Cardiac muscle cell (in vitro differentiated cells and primary cell): ENCODE data around the gene SMARCD1. TPM values are rescaled to one million over a fixed set of nuclear protein-coding genes. Genes with fewer than 3 reads are reported as not detected.

Experiments
- DNase-seq, 2 donors: peaks; one replicate each; pipeline versions ENCODE4 v3.0.0 to v3.0.0-alpha.2; 2010 to 2017; ENCODE audit warnings: low read depth in 1 of 2, low spot score in 1 of 2
- H3K27ac ChIP-seq: fragments of 200-600 bp; sonication (generic); 2 replicates; pipeline ENCODE4 v1.5.1; 2016
- H3K27me3 ChIP-seq: fragments of 200-600 bp; sonication (generic); 2 replicates; pipeline ENCODE4 v1.6.0; 2016; ENCODE audit warnings: control low read depth
- H3K36me3 ChIP-seq: fragments of 200-600 bp; sonication (generic); 2 replicates; pipeline ENCODE4 v1.5.1; 2016; ENCODE audit warnings: control low read depth
- H3K4me1 ChIP-seq: fragments of 200-600 bp; sonication (generic); 2 replicates; pipeline ENCODE4 v1.8.1; 2017; ENCODE audit warnings: low read depth, mild to moderate bottlenecking, mixed run types
- H3K4me3 ChIP-seq: fragments of 200-600 bp; sonication (generic); 2 replicates; pipeline ENCODE4 v1.5.1; 2016; ENCODE audit warnings: mild to moderate bottlenecking
- H3K9me3 ChIP-seq: fragments of 200-600 bp; sonication (generic); 2 replicates; pipeline ENCODE4 v1.5.1; 2017; ENCODE audit warnings: low read depth, mild to moderate bottlenecking, control low read depth
- polyA plus RNA-seq: library from polyadenylated mRNA; unstranded; fragments of >200 nt; fragmentation: Nextera tagmentation; extraction: Ambion mirVana; gene quantifications from 2 replicates; pipeline ENCODE4 v1.2.1, GENCODE V29; 2016
- total RNA-seq: library from RNA; depleted of rRNA; stranded (reverse); fragments of >200 nt; gene quantifications from 2 replicates; pipeline ENCODE4 v1.2.3, GENCODE V29; 2016
- TF ChIP-seq, protein P1 (sequence below): IDR thresholded peaks from 2 replicates; pipeline ENCODE4 v1.5.1; 2012; ENCODE audit warnings: low read depth, mild to moderate bottlenecking, low read length

The SMARCD1 gene
- total and polyA plus RNA-seq, 2 experiments from 2014 or later, result 45.1 to 108 TPM

DNA sequence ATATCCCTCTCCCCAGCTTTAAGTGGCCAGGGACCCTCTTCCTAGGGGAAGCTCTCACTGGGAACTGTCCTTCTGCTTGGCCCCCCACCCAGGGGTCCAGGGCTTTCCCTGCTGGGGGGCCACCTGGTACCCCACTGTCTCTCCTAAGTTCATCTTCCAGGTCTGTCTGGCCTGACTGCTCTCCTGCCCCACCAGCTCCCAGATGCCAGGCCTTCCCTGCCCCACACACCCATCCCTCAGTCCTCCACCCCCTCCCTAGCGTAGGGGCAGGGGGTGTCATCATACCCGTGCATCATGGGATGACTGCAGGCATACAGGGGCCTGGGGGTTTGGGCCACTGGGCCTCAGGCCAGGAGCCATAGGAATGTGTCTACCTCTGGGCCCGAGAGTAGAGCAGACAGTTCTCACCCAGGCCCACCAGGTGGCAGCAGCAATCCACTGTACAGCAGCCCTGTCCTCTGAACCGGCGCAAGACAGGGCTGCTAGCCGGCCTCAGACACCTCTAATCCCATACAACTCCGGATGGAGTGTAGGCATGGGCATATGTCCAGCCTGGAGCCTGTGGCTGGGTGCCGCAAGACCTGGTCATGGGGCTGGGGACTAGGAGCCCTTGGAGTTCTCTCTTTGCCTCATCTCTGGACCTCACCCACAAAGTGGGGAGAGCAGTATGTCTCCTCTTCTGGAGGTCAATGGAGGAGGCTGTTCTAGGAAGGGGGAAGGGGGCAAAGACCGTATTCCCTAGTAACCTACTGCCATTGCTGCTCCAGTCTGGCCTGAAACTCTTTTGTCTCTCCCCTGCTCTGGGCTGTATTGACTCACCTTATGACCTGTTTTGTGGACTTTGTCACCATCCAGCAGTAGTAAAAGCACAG lies 10.0 kb upstream of the SMARCD1 start:
- Histone ChIP-seq H3K4me1 (peaks cover 13% of the 10 kb centered on the region), H3K9me3 (no peaks in the 10 kb centered on the region), H3K36me3 (no peaks in the 10 kb centered on the region), H3K27me3 (no peaks in the 10 kb centered on the region), H3K4me3 (no peak overlapping the region), H3K27ac (no peak overlapping the region)
- TF ChIP-seq, protein P1, sequence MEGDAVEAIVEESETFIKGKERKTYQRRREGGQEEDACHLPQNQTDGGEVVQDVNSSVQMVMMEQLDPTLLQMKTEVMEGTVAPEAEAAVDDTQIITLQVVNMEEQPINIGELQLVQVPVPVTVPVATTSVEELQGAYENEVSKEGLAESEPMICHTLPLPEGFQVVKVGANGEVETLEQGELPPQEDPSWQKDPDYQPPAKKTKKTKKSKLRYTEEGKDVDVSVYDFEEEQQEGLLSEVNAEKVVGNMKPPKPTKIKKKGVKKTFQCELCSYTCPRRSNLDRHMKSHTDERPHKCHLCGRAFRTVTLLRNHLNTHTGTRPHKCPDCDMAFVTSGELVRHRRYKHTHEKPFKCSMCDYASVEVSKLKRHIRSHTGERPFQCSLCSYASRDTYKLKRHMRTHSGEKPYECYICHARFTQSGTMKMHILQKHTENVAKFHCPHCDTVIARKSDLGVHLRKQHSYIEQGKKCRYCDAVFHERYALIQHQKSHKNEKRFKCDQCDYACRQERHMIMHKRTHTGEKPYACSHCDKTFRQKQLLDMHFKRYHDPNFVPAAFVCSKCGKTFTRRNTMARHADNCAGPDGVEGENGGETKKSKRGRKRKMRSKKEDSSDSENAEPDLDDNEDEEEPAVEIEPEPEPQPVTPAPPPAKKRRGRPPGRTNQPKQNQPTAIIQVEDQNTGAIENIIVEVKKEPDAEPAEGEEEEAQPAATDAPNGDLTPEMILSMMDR, result peak; percentile 88
- DNase-seq, result peak; percentile 91

DNA sequence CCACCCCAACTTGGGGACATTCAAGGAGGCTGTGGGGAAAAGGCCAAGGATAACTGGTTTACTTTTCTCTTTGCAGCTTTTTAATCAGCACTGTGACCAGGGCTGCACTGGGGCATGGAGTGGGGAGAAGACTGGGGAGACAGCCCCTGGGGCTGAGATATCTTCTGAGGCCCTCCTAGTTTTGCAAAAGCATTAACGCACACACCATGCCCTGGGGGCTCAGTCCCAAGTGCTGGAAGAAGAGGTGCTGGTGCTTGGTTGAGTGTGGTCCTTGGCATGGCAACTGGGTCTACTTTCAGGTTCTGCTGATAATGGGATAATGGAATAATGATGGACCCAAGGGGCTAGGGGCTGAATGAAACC lies 9.4 kb upstream of the SMARCD1 start:
- TF ChIP-seq, protein P1, result no peak
- H3K36me3 ChIP-seq, result no peaks in the 10 kb centered on the region
- H3K9me3 ChIP-seq, result no peaks in the 10 kb centered on the region
- no peak overlapping the region for H3K4me3 ChIP-seq
- no peaks in the 10 kb centered on the region for H3K27me3 ChIP-seq
- H3K4me1 ChIP-seq, result peaks cover 13% of the 10 kb centered on the region
- no peak for DNase-seq
- H3K27ac ChIP-seq, result no peak overlapping the region

DNA sequence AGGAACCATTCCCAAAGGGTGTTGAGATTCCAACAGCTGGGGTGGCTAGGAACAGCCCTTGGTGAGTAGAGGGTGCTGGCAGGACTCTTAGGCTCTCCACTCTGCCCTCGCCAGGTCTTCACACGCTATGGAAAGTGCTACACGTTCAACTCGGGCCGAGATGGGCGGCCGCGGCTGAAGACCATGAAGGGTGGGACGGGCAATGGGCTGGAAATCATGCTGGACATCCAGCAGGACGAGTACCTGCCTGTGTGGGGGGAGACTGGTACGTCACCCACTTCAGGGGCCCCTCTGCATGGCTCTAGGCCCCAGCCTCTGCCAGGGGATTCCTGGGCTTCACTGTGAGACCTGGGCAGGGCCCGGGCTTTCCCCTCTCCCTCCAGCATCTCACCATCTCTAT lies 8.0 kb upstream of the SMARCD1 start:
- Histone ChIP-seq H3K36me3 (no peaks in the 10 kb centered on the region), H3K4me3 (no peak overlapping the region), H3K4me1 (peaks cover 13% of the 10 kb centered on the region), H3K27me3 (no peaks in the 10 kb centered on the region), H3K9me3 (no peaks in the 10 kb centered on the region), H3K27ac (no peak overlapping the region)
- TF ChIP-seq, protein P1, result no peak
- DNase-seq, result no peak

DNA sequence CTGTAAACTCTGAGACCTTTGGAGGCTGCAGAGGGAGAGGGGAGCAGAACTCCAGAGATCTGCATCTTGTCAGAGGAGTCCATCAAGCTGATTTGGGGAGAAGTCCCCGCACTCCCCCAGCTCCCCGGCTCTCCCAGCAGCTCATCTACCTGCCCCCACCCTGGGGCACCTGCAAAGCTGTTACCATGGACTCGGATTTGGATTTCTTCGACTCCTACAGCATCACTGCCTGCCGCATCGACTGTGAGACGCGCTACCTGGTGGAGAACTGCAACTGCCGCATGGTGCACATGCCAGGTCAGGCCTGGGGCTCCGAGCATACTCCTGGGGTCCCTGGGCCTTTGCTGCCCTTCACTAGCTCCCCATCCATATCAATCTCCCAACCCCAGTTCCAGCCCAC lies 6.9 kb upstream of the SMARCD1 start:
- Histone ChIP-seq H3K4me3 (no peak overlapping the region), H3K4me1 (peaks cover 7% of the 10 kb centered on the region), H3K27ac (no peak overlapping the region), H3K9me3 (no peaks in the 10 kb centered on the region), H3K36me3 (no peaks in the 10 kb centered on the region), H3K27me3 (no peaks in the 10 kb centered on the region)
- TF ChIP-seq, protein P1, result no peak
- no peak for DNase-seq

DNA sequence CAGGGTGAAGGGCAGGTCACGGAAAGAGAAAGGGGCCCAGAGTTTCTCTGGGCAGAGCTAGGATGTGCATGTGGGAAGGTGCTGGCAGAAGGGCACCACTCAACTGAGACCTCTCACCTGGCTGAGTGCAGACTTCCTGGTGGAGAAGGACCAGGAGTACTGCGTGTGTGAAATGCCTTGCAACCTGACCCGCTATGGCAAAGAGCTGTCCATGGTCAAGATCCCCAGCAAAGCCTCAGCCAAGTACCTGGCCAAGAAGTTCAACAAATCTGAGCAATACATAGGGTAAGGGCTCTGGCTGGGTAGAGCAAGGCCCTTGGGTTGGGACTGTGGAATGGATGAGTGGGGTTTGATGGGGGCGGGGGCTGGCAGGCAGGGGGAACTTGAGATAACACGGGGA lies 5.4 kb upstream of the SMARCD1 start:
- no peaks in the 10 kb centered on the region for H3K36me3 ChIP-seq
- no peaks in the 10 kb centered on the region for H3K27me3 ChIP-seq
- H3K4me1 ChIP-seq, result peaks cover 7% of the 10 kb centered on the region
- no peak for DNase-seq
- no peaks in the 10 kb centered on the region for H3K9me3 ChIP-seq
- H3K27ac ChIP-seq, result no peak overlapping the region
- TF ChIP-seq, protein P1, result no peak
- no peak overlapping the region for H3K4me3 ChIP-seq
